Measurements from ENCODE around the gene MRPL21. TPM values are rescaled to one million over a fixed set of nuclear protein-coding genes. Genes with fewer than 3 reads are reported as not detected.

The MRPL21 gene
- total and polyA plus RNA-seq, 2 of the 13 experiments (the other 11 are each of a cell fraction or from before 2014, with no cell fraction given) = 61.5 to 100 TPM

DNA sequence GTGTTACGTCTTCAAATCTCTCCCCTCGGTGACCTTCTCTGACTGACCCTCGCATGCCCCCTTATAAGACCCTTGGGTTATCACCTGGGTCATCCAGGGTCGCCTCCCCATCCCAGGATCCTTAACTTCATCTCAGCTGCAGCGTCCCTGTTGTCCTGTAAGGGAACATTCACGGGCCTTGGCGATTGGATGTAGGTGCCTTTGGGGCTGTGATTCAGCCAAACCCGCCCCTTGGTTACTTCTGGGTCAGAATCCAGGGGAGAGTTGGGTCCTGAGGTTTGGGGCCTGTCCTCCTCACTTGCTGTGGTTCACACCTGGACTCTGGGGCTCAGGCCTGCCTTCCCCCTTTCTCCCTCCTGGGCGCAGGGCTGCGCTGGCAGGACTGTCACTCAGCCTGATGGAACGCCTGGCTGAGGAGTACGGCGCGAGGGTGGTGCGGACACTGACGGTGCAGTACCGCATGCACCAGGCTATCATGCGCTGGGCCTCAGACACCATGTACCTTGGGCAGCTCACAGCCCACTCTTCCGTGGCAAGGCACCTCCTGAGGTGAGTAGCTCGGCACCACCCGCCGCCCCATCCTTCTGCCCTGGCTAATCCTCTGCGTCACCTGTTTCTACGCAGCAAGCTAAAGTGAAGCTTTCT is 29.4 kb upstream of the MRPL21 start (continued):
- TF ChIP-seq, protein P1, sequence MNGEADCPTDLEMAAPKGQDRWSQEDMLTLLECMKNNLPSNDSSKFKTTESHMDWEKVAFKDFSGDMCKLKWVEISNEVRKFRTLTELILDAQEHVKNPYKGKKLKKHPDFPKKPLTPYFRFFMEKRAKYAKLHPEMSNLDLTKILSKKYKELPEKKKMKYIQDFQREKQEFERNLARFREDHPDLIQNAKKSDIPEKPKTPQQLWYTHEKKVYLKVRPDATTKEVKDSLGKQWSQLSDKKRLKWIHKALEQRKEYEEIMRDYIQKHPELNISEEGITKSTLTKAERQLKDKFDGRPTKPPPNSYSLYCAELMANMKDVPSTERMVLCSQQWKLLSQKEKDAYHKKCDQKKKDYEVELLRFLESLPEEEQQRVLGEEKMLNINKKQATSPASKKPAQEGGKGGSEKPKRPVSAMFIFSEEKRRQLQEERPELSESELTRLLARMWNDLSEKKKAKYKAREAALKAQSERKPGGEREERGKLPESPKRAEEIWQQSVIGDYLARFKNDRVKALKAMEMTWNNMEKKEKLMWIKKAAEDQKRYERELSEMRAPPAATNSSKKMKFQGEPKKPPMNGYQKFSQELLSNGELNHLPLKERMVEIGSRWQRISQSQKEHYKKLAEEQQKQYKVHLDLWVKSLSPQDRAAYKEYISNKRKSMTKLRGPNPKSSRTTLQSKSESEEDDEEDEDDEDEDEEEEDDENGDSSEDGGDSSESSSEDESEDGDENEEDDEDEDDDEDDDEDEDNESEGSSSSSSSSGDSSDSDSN (CRISPR knock-in tag; IDR thresholded peaks at IDR 0.05) = no peak

DNA sequence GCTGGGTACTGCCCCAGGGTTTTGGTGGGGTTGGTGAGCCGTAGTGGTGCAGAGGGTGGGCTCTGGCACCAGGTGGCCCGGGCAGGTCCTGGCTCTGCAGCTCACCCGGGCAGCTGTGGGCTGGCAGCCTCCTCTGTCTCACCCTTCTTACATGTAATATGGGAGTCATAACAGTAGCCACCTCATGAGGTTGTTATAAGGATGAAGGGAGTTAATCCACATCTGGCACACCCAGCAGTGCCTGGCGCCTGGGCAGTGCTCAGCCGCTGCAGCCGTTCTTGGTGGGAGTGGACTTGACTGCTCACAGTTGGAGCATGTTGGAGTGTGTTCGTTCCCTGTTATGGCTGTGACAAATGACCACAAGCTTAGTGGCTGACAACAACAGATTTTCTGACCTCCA is 28.7 kb upstream of the MRPL21 start:
- no TSS peak for BruUV-seq (replicated peaks)
- H3K4me3 ChIP-seq (replicated peaks in 1 of 3; ENCODE audit: insufficient read depth in 1 of 3, low read depth in 2 of 3, low read length in 3 of 3) = no peak overlapping the region
- no peaks in the 10 kb centered on the region; a peak in 1 of 5 replicates for H3K27me3 ChIP-seq (ENCODE audit: control insufficient read depth in 1 of 2, insufficient read depth in 2 of 2, low read length in 2 of 2)
- H4K20me1 ChIP-seq (ENCODE audit: insufficient read depth, low read length) = no peaks in the 10 kb centered on the region
- no peak overlapping the region for H3K9ac ChIP-seq (ENCODE audit: insufficient read depth, low read depth, low read length)
- ChIA-PET CTCF (ENCODE audit: low intra/inter-chr PET ratio, low total read pairs) (no interaction called here), POLR2A (no interaction called here)
- H3K4me1 ChIP-seq (ENCODE audit: insufficient read depth, low read length) = no peaks in the 10 kb centered on the region
- ATAC-seq (no peak), FAIRE-seq (no peak), DNase-seq (ENCODE audit: low spot score) (no peak)
- no peaks in the 10 kb centered on the region for H3K79me2 ChIP-seq (ENCODE audit: insufficient read depth, low read length)
- no peak overlapping the region for H3K27ac ChIP-seq (ENCODE audit: extremely low read length, insufficient read depth, low read length)
- no peak for TF ChIP-seq ZNF549 (CRISPR knock-in tag; IDR thresholded peaks at IDR 0.05)
- TF ChIP-seq RAD51 (IDR thresholded peaks at IDR 0.05; ENCODE audit: borderline replicate concordance) = no peak
- TF ChIP-seq EEA1 (CRISPR knock-in tag; IDR thresholded peaks at IDR 0.05; ENCODE audit: borderline replicate concordance) = no peak
- TF ChIP-seq REXO4 (CRISPR knock-in tag; IDR thresholded peaks at IDR 0.05; ENCODE audit: borderline replicate concordance) = no peak
- TF ChIP-seq ZNF17 (CRISPR knock-in tag; IDR thresholded peaks at IDR 0.05) = no peak
- TF ChIP-seq ZNF274 (CRISPR knock-in tag; IDR thresholded peaks at IDR 0.05) = no peak
- in situ Hi-C loops (cut with HindIII; ENCODE audit: extremely low pct_ligation_motif_present, low pct_unique_long_range_greater_than_20kb) = no loop called here
- no peaks in the 10 kb centered on the region for H3K9me3 ChIP-seq (ENCODE audit: low read length)
- WGBS (ENCODE audit: low lambda C conversion rate) = 93% methylated on average over 7 of the region's 7 CpGs
- H3K4me2 ChIP-seq (ENCODE audit: low read depth, low read length) = no peak overlapping the region
- H2AFZ ChIP-seq (ENCODE audit: low read length) = no peak overlapping the region
- intact Hi-C loops (cut with micrococcal nuclease; ENCODE audit: unreplicated experiment) = no loop called here
- peaks cover 24 to 65% of the 10 kb centered on the region in 2 experiments; a peak in 4 of 5 replicates for H3K36me3 ChIP-seq (replicated peaks in 1 of 2; ENCODE audit: control insufficient read depth in 1 of 2, insufficient read depth in 2 of 2, low read length in 2 of 2)

Data from HepG2 (cell line).